Activated CD8-positive, alpha-beta memory T cell treated with anti-CD3 and anti-CD28 coated beads for 4 hours (primary cell): ENCODE results near the gene DOK5.
"Not testable (repeated sequence)": the region's sequence is repeated elsewhere in the genome, so short reads cannot be mapped to it uniquely, and the experiment has no call there.

Experiments used
- DNase-seq, 2 donors: peaks; one replicate each; pipeline ENCODE4 v3.0.0-alpha.2; 2020; ENCODE audit warnings: low read depth in 2 of 2

The DOK5 gene

DNA sequence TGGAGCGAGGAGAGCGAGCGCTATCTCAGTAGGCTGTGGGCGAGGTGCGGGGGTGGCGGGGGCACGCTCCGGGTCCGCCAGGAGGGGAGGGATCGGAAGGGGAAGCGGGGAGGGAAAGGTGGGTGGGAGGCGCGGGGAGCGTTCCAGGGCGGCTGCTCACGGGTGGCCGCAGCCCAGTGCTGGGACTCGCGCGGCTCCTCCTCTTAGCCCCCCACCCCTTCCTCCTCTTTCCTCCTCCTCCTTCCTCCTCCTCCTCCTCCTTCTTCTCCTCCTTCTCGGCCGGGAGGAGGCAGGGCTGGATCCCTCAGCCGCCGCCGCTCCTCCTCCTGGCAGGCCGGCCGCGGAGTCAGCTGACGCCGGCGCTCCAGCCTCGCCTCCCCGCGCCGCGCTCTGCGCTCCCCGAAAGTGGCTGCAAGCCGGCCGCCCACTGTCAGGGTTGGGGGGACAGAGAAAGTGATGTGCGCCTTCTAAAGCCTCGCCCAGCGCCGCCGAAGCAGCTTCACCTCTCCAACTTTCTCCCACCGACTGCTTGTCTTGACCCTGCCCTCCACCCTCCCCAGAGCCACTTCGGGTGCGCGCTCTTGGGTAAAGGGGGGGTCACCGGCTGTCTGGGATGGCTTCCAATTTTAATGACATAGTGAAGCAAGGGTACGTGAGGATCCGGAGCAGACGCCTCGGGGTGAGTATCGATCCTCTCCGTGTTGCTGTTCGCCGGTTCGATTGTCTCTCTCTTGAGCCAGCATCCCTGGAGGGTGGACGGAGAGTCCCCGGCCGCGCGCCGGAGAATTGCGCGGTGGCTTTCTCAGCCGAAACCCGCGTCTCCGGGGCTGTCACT is at the start of gene DOK5:
Gene DOK5 (plus strand): TSS at position 260 of the 835 bp plus-strand sequence. CDS start 354 bp downstream, at position 614.
- DNase-seq, result no peak

DNA sequence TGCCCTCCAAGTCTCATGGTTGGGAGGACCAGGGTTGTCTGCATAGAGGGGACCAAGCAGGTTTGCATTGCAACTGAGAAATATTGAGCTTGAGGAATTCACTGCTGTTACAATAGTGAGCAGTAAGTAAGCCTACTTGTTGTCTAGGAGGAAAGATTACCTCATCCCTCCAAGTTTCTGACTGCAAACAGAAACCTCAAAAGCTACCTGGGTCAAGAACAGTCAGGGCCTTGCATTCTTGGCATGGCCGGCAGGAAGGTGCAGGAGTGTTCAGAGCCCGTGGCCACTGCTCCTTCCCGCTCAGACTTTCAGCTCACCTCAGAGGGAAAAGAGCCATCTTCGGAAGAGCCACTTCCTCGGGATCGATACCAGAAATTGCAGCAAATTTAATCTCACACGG is 46.0 kb upstream of the DOK5 start:
- no peak for DNase-seq

DNA sequence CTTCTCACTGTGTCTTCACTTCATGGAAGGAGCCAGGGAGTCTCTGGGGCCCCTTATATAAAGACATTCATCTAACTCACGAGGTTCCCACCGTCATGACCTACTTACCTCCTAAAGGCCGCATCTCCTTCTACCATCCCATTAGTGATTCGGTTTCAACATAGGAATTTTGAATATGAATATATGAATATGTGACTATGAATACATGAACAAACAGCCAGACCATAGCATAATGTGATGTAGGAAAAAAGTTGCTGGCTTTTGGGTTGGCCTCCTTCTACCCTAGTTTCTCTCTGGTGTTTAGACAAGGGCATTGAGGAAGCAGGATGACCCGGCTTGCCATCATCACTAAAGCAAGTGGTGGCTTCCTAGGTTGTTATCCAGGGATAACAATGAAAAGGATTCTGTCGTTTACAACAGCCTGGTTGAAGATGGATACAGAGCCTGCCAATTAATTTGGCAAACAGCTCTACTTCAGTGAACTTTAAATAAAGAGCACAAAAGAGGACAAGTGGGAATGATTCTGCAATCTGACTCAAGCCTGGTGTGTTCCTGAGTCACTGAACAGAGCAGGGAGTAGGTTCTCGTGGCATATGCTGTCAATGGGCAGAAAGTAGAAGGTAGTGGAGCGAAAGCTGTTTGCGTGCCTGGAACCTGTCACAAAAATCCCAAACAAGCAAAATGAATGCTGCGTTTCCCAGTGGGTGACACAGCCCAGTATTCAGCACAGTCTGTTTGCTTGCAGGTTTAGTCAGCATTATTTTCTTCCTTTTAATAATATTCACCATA is 44.0 kb upstream of the DOK5 start:
- DNase-seq, result no peak

DNA sequence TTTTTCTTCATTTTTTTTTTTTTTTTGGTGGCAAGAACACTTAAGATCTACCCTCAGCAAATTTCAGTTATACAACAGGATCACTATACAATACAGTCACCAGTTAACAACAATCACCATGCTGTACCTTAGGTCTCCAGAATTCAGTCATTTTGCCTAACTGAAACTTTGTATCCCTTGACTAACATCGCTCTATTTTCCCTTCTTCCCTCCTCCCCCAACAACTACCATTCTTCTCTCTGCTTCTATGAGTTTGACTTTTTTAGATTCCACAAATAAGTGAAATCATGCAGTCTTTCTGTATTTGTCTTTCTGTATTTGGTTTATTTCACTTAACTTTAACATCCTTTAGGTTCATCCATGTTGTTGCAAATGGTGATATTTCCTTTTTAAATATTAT is 42.4 kb upstream of the DOK5 start:
- no peak for DNase-seq

DNA sequence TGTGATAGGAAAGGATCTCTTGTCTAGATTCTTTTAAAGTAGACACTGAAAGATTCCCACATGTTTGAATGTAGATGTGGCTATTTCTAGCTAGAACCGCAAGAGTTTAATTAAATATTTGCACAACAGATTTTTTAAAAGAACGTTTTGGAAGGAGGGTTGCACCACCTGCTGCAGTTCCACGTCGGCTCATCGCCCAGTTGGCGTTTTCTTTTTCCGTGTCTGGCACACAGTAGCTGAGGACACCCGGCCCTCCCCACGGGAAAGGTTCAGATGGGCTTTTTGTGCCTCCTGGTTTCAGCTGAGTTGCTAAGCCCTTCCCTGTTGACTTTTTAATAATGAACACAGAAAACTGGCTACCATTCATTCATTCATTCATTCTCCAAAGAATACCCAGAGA is 41.8 kb upstream of the DOK5 start:
- no peak for DNase-seq

DNA sequence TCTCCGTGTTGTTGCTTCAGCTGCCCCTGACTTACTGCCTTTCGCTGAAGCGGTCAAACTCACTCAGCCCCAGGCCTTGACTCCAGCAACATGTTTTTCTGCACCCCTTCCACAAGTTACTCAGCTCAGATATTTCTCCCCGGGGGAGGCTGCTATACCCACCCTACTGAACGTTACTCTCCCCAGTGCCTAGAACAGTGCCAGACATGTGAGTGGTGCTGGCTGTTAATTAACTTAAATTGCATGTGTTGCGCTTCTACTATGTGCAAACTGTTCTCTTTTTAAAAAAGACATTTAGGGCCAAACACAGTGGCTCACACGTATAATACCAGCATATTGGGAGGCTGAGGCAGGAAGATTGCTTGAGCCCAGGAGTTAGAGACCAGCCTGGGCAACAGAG is 41.2 kb upstream of the DOK5 start:
- DNase-seq, result no peak

DNA sequence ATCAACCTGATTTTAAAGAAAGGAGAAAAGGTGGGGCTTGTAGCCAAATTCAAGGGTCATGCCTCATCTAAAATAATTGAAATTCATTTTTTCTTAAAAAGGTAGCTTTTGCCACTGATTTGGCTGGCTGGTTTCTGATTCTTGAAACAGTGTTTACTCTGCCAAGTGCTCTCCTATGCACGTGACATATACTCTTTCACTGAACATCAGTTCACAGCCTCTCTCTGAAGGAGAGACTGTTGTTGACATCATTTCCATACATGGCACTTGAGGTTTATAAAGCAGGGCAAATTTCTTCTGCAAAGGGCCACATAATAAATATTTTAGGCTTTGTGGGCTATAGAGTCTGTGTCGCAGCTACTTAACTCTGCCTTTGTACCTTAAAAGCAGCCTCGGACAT is 40.4 kb upstream of the DOK5 start:
- DNase-seq, result no peak

DNA sequence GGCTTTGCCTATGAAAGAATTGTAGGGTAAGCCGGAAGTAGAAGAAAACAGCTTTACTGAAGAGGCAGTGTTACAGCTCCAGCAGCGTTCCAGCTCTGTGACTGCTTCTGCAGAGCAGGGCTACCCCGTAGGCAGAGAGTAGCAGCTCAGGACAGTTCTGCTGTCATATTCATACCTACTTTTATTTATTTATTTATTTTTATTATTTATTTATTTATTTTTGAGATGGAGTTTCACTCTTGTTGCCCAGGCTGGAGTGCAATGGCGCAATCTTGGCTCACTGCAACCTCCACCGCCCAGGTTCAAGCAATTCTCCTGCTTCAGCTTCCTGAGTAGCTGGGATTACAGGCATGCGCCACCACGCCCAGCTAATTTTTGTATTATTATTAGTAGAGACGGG is 39.0 kb upstream of the DOK5 start:
- DNase-seq, result not testable (repeated sequence)

DNA sequence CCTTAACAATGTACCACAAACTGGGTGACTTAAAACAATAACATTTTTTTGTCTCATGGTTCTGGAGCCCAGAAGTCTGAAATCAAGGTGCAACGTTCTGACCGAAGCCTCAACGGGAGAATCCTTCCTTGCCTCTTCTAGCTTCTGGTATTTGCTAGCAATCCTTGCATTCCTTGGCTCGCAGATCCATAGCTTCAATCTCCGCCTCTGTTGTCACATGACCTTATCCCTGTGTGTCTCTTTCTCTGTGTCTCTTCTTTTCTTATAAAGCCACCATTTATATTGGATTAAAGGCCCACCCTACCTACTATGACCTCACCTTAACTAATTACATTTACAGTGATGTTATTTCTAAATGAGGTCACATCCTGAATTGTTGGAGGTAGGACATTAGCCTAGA is 37.2 kb upstream of the DOK5 start:
- no peak for DNase-seq

DNA sequence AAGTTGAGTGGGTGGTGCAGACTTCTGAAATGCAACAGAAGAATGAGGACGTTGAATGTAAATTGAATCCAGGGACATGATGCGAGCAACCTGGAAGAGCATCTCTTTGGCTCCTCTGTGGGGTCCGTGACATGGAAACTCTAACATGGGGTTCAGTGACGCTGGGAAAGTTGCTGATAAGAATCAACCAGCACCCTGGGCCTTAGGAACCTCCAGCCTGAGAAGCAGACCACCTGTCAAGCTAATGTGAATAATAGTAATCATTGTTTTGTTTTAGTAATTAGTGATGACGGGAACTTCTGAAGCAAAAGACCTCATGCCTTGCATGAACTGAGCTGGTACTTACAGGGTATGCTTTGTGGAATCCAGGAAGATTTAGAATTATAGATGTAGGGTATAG is 25.2 kb upstream of the DOK5 start:
- DNase-seq, result no peak

DNA sequence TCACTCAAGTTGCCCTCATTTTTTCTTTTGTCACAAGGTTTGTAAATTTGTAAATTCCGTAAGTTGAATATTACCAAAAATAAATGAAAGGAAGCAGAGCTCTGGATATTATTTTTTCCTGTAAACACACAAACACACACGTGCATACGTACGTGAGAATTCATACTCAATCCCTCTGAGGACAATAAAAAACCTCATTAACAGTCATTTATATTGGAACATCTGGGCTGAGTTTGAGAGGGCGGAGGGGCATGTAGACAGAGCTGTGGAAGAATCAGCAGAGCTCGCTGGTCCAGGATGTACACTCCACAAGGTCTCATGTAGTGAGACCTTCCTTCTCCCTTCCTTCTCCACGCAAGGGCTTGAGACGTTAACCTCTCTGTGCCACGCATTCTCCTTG is 24.2 kb upstream of the DOK5 start:
- no peak for DNase-seq

DNA sequence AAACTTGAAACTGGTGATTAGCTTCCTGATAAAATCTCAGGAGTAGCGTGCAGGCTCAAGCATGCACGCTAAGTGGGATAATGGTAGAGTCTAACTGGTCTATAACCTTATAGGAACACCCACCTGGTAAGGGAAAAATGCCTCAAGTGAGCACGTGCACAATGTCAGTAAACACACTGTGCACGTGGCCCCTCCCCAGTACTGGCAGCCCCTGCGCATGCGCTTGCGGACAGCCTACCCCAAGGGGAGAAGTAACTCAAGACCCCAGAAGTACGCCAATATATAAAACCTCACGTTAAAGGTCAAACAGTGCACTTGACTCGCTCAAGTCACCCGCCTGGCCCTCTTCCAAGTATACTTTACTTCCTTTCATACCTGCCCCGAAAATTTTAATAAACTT is 23.1 kb upstream of the DOK5 start:
- no peak for DNase-seq

DNA sequence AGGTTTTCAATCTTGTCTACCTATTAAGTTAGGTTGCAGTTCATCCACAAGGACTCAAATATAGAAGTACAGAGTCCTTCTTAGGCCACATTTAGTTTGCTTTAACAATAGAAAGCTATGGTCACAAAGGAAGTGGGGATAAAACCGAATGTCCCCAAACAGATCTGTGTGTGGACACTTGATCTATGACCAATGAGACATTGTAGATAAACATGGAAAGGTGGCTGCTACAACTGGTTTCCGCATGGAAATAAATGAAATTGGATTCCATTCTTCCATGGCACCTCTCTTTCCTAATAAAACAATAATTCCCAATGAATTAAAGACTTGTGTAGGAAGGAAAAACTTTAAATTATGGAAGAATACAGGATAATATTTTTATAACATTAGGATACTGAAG is 20.4 kb upstream of the DOK5 start:
- no peak for DNase-seq

DNA sequence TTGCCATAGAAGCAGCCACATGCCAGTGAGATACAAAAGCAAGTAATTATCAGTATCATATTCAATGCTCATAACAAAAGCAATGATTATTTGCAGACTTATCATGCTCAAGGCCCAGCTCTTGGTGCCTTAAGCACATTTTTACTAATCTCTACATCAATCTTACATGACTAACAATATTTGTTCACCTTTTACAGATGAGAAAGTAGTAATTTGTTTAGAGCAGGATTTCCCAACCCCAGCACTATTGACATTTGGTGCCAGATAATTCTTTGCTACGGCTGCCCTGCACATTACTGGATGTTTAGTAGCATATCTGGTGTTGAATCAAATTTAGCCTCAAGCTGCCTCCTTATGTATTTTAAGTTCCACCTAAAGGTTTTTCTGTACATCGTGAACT is 19.0 kb upstream of the DOK5 start:
- DNase-seq, result no peak

DNA sequence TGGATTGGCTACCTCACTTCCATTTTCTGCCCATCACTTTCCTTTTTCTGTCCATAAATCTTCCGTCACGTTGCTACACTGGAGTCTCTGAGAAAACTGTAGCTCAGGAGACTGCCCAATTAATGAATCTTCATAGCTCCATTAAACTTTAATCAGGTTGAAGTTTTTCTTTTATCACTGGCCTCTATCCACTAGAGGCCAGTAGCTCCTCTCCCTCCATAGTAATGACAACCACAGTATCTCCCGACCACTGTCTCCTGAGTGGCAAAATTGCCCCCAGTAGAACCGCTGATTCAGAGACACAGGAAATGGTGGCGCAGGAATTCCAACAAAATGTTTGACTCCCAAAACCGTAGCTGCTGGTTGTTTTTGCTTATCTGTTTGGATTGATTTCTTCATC is 18.4 kb upstream of the DOK5 start:
- no peak for DNase-seq

DNA sequence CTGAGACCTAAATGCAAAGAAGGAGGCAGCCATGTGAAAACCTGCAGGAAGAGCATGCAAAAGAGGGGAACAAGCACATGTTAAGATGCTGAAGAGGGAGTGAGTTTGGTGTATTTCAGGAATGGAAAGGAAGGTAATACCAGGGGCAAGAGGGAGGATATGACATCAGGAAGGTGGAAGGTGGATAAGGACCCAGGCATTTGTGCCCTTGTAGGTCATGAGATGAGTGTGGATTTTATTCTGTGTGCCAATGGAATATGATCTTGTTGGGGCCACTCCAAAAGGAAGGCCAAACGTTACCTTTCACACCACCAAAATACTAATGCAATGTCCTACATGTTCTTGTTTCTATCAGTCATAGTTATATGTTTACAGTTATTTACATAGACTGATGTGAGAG is 17.2 kb upstream of the DOK5 start:
- DNase-seq, result no peak

DNA sequence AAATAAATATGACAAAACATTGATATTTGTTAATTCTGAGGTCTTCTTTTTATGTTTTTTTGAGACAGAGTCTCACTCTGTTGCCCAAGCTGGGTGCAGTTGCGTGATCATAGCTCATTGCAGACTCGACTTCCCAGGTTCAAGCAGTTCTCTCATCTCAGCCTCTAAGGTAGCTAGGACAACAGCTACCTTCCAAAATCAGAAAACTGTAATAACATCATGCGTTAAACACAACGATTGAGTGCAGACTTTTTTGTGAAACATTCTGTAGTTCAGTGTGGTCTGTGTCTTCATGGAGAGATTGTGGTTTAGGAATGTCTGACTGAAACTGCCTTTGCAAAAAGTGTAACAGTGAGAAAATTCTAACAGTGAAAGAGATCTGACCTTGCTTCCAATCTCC is 16.1 kb upstream of the DOK5 start:
- DNase-seq, result no peak

DNA sequence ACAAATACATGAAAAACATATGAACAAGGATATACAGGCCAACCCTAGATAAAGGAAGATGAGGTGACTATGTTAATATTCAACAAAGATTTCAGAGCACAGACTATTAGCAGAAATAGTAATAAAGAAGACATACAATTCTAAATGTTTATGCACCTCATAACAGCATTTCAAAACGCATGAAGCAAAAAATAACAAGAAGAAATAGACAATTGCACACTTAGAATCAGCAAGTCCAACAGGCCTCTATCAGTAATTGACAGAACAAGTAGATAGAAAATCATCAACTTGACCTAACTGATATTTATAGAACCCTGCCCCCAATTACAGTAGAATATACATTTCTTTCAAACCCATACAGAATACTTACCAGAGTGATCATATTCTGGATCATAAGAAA is 11.4 kb upstream of the DOK5 start:
- no peak for DNase-seq

DNA sequence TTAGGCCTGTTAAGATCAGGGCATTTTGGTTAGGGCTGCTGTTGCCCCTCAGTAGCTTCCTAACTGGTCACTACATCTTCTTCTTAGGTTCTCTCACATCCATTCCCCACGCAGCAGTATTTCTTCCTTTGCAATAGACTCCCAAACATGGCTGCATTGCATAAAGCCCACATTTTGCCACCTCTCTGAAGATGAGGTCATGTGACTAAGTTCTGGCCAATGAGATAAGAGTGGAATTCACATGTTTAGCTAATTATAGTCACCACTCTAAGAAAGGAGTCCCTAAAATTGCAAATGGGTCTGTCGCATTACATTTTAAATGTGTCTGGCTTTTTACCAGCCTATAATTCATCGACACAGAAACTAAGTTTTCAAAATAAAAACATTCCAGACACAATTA is 9.3 kb upstream of the DOK5 start:
- no peak for DNase-seq

DNA sequence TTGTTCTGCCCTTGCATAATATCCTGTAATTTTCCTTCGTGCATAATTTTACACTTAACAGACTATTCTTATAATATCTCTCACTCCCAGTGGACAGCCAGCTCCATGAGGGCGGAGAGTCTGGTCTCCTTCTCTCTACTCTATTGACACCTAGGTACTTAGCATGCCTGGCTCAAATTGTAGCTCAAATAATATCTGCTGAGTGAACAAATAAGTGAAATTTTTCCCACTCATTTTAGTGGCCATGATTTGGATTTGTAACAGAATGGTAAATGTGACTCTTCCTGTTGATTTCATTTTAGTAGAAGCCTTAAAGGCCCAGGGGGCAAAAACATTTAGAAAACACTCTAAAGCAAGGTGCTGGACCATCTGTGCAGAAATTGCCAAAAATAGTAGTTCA is 7.8 kb upstream of the DOK5 start:
- no peak for DNase-seq

DNA sequence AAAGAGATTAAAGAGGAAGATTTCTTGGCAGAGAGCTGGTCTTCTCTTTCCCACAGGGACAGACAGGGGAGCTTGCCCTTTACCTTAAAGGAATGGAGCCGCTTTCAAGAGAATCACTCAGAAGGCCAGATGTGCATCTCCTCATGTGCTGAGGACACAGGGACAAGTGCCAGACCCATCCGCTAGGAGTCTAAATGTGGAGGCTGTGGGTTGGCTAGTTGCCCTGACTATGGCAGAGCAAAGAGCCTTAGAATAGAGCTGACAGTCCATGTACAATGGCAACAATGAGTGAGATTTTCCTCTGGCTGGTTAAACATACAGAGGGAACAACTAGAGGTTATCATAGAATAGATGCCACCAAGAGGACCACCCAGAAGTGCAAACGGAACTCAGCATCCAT is 7.3 kb upstream of the DOK5 start:
- DNase-seq, result no peak

DNA sequence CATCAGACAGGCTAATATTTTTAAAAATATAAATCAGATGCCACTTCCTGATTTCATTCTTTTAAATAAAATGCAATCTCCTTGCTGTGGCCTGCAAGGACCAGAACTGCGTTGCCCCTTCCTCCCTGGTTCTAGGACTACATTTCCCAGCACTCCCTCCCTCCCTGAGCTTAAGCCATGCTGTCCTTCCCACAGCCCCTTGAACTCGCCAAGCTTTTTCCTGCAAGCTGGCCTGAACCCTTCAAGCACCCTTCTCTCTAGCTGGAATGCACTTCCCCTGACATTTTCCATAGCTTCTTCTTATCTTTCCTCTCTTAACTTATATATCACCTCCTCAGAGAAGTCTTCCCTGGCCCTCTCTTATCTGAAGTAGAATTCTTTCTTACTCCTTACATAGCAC is 6.1 kb upstream of the DOK5 start:
- DNase-seq, result no peak

DNA sequence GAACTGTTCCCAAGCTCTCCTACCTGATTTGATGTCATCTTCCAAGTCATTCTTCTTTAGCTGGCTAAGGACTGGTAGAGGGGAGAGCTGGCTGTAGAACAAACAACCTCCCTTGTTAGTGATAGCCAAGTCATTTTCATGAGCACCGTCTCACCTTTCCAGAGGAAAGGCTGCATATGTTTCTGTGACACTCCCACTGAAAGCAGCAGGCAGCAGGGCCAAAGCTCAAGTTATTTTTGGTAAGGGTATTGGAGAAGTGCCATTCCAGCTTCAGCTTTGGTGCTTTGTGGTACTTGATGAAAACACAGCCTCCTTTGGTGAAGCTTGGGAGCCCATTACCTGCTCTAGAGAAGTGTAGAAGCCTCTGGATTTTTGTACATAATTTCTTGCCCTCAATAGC is 5.4 kb upstream of the DOK5 start:
- no peak for DNase-seq
